Fibroblast of lung (primary cell): Measurements from ENCODE around the gene FMO5.
"Not testable (repeated sequence)": the region's sequence is repeated elsewhere in the genome, so short reads cannot be mapped to it uniquely, and the experiment has no call there.

Experiments used
- CTCF ChIP-seq, 2 donors: IDR thresholded peaks in 1 of 2; conservative IDR thresholded peaks in 1 of 2; 1 replicate in 1 of 2; 2 replicates in 1 of 2; pipeline ENCODE4 v1.5.1; 2011 to 2012; ENCODE audit warnings: low read length in 2 of 2, control low read depth in 1 of 2, inconsistent platforms in 1 of 2, low read depth in 1 of 2, mild to moderate bottlenecking in 1 of 2
- EZH2 ChIP-seq: IDR thresholded peaks from 2 replicates; pipeline ENCODE4 v1.5.1; 2012; ENCODE audit warnings: low read length, control low read depth, mild to moderate bottlenecking; ENCODE audit errors: missing control alignments

GRCh38 chr1:147197324-147197723 is 27.8 kb downstream of the FMO5 start:
- TF ChIP-seq CTCF (conservative IDR thresholded peaks at IDR 0.05 in 1 of 2, IDR thresholded peaks at IDR 0.05 in 1 of 2; ENCODE audit: low read depth in 1 of 2, low read length in 2 of 2); EZH2: not testable (repeated sequence)
